ENCODE measurements around the gene DVL3.
"Not testable (repeated sequence)": the region's sequence is repeated elsewhere in the genome, so short reads cannot be mapped to it uniquely, and the experiment has no call there.

Gene DVL3

GRCh38 chr3:184135911-184136260 is 19.3 kb upstream of the DVL3 start:
- peaks cover 6% of the 10 kb centered on the region for H3K27me3 ChIP-seq (ENCODE audit: control insufficient read depth, insufficient read depth, low read length)
- peaks cover 10% of the 10 kb centered on the region for H3K36me3 ChIP-seq (ENCODE audit: control insufficient read depth, low read depth, low read length)
- H3K9ac ChIP-seq (ENCODE audit: low read length): peak overlapping the region; percentile 91
- peak overlapping the region; percentile 100 for H3K4me3 ChIP-seq (ENCODE audit: low read length)
- peak overlapping the region; percentile 18 for H3K27ac ChIP-seq (ENCODE audit: low read length)
- peaks cover 10% of the 10 kb centered on the region for H3K4me1 ChIP-seq (ENCODE audit: control insufficient read depth, low read depth, low read length)
- H3K9me3 ChIP-seq (ENCODE audit: control insufficient read depth, low read depth, low read length): no peaks in the 10 kb centered on the region

- no peak overlapping the region for H3K9ac ChIP-seq (ENCODE audit: low read length)
Observed at GRCh38 chr3:184140436-184140835, 14.7 kb upstream of the DVL3 start.

GRCh38 chr3:184142199-184142598 is 13.0 kb upstream of the DVL3 start:
- Histone ChIP-seq H3K27me3 (ENCODE audit: control insufficient read depth, insufficient read depth, low read length) (no peaks in the 10 kb centered on the region), H3K36me3 (ENCODE audit: control insufficient read depth, low read depth, low read length) (peaks cover 55% of the 10 kb centered on the region), H3K4me1 (ENCODE audit: control insufficient read depth, low read depth, low read length) (no peaks in the 10 kb centered on the region), H3K9me3 (ENCODE audit: control insufficient read depth, low read depth, low read length) (no peaks in the 10 kb centered on the region), H3K27ac (ENCODE audit: low read length) (no peak overlapping the region), H3K9ac (ENCODE audit: low read length) (no peak overlapping the region), H3K4me3 (ENCODE audit: low read length) (no peak overlapping the region)

More at GRCh38 chr3:184140436-184140835, 14.7 kb upstream of the DVL3 start:
- Histone ChIP-seq H3K9me3 (ENCODE audit: control insufficient read depth, low read depth, low read length) (no peaks in the 10 kb centered on the region), H3K36me3 (ENCODE audit: control insufficient read depth, low read depth, low read length) (peaks cover 51% of the 10 kb centered on the region), H3K4me1 (ENCODE audit: control insufficient read depth, low read depth, low read length) (no peaks in the 10 kb centered on the region), H3K4me3 (ENCODE audit: low read length) (no peak overlapping the region), H3K27me3 (ENCODE audit: control insufficient read depth, insufficient read depth, low read length) (no peaks in the 10 kb centered on the region), H3K27ac (ENCODE audit: low read length) (no peak overlapping the region)

- Histone ChIP-seq H3K27me3 (ENCODE audit: control insufficient read depth, insufficient read depth, low read length) (no peaks in the 10 kb centered on the region), H3K36me3 (ENCODE audit: control insufficient read depth, low read depth, low read length) (peaks cover 55% of the 10 kb centered on the region)
Observed at GRCh38 chr3:184143327-184143726, 11.8 kb upstream of the DVL3 start.

GRCh38 chr3:184144505-184144904 is 10.7 kb upstream of the DVL3 start:
- no peak overlapping the region for H3K27ac ChIP-seq (ENCODE audit: low read length)

More at GRCh38 chr3:184143327-184143726, 11.8 kb upstream of the DVL3 start:
- no peak overlapping the region for H3K9ac ChIP-seq (ENCODE audit: low read length)
- no peak overlapping the region for H3K4me3 ChIP-seq (ENCODE audit: low read length)
- H3K9me3 ChIP-seq (ENCODE audit: control insufficient read depth, low read depth, low read length): no peaks in the 10 kb centered on the region
- no peaks in the 10 kb centered on the region for H3K4me1 ChIP-seq (ENCODE audit: control insufficient read depth, low read depth, low read length)
- H3K27ac ChIP-seq (ENCODE audit: low read length): no peak overlapping the region

GRCh38 chr3:184145111-184145524 is 10.1 kb upstream of the DVL3 start:
- no peak overlapping the region for H3K9ac ChIP-seq (ENCODE audit: low read length)
- peaks cover 53% of the 10 kb centered on the region for H3K36me3 ChIP-seq (ENCODE audit: control insufficient read depth, low read depth, low read length)
- no peaks in the 10 kb centered on the region for H3K9me3 ChIP-seq (ENCODE audit: control insufficient read depth, low read depth, low read length)
- H3K27me3 ChIP-seq (ENCODE audit: control insufficient read depth, insufficient read depth, low read length): no peaks in the 10 kb centered on the region
- no peak overlapping the region for H3K4me3 ChIP-seq (ENCODE audit: low read length)
- H3K4me1 ChIP-seq (ENCODE audit: control insufficient read depth, low read depth, low read length): no peaks in the 10 kb centered on the region
- no peak overlapping the region for H3K27ac ChIP-seq (ENCODE audit: low read length)

More at GRCh38 chr3:184144505-184144904, 10.7 kb upstream of the DVL3 start:
- H3K36me3 ChIP-seq (ENCODE audit: control insufficient read depth, low read depth, low read length): peaks cover 55% of the 10 kb centered on the region
- H3K27me3 ChIP-seq (ENCODE audit: control insufficient read depth, insufficient read depth, low read length): no peaks in the 10 kb centered on the region
- no peaks in the 10 kb centered on the region for H3K4me1 ChIP-seq (ENCODE audit: control insufficient read depth, low read depth, low read length)
- no peak overlapping the region for H3K4me3 ChIP-seq (ENCODE audit: low read length)
- H3K9ac ChIP-seq (ENCODE audit: low read length): no peak overlapping the region
- H3K9me3 ChIP-seq (ENCODE audit: control insufficient read depth, low read depth, low read length): no peaks in the 10 kb centered on the region

GRCh38 chr3:184145751-184146270 is 9.4 kb upstream of the DVL3 start:
- Histone ChIP-seq H3K9me3 (ENCODE audit: control insufficient read depth, low read depth, low read length) (no peaks in the 10 kb centered on the region), H3K4me1 (ENCODE audit: control insufficient read depth, low read depth, low read length) (no peaks in the 10 kb centered on the region), H3K27me3 (ENCODE audit: control insufficient read depth, insufficient read depth, low read length) (no peaks in the 10 kb centered on the region), H3K27ac (ENCODE audit: low read length) (no peak overlapping the region), H3K4me3 (ENCODE audit: low read length) (no peak overlapping the region), H3K36me3 (ENCODE audit: control insufficient read depth, low read depth, low read length) (peaks cover 46% of the 10 kb centered on the region), H3K9ac (ENCODE audit: low read length) (no peak overlapping the region)

- Histone ChIP-seq H3K9ac (ENCODE audit: low read length) (no peak overlapping the region), H3K27me3 (ENCODE audit: control insufficient read depth, insufficient read depth, low read length) (no peaks in the 10 kb centered on the region), H3K4me1 (ENCODE audit: control insufficient read depth, low read depth, low read length) (no peaks in the 10 kb centered on the region), H3K36me3 (ENCODE audit: control insufficient read depth, low read depth, low read length) (peaks cover 24% of the 10 kb centered on the region), H3K27ac (ENCODE audit: low read length) (no peak overlapping the region), H3K4me3 (ENCODE audit: low read length) (no peak overlapping the region), H3K9me3 (ENCODE audit: control insufficient read depth, low read depth, low read length) (no peaks in the 10 kb centered on the region)
Observed at GRCh38 chr3:184148076-184148475, 7.1 kb upstream of the DVL3 start.

GRCh38 chr3:184149123-184149522 is 6.1 kb upstream of the DVL3 start:
- Histone ChIP-seq H3K4me3 (ENCODE audit: low read length) (no peak overlapping the region), H3K9ac (ENCODE audit: low read length) (no peak overlapping the region), H3K27ac (ENCODE audit: low read length) (no peak overlapping the region), H3K4me1 (ENCODE audit: control insufficient read depth, low read depth, low read length) (no peaks in the 10 kb centered on the region), H3K36me3 (ENCODE audit: control insufficient read depth, low read depth, low read length) (peaks cover 14% of the 10 kb centered on the region), H3K9me3 (ENCODE audit: control insufficient read depth, low read depth, low read length) (no peaks in the 10 kb centered on the region), H3K27me3 (ENCODE audit: control insufficient read depth, insufficient read depth, low read length) (no peaks in the 10 kb centered on the region)

- not testable (repeated sequence) for H3K27ac ChIP-seq (ENCODE audit: low read length); H3K4me1 ChIP-seq (ENCODE audit: control insufficient read depth, low read depth, low read length); H3K9ac ChIP-seq (ENCODE audit: low read length); H3K9me3 ChIP-seq (ENCODE audit: control insufficient read depth, low read depth, low read length); H3K4me3 ChIP-seq (ENCODE audit: low read length); H3K27me3 ChIP-seq (ENCODE audit: control insufficient read depth, insufficient read depth, low read length); H3K36me3 ChIP-seq (ENCODE audit: control insufficient read depth, low read depth, low read length)
Observed at GRCh38 chr3:184149770-184150169, 5.4 kb upstream of the DVL3 start.

GRCh38 chr3:184155644-184156521 is 706 bp downstream of the DVL3 start:
- peak overlapping the region; percentile 95 for H3K4me3 ChIP-seq (ENCODE audit: low read length)
- H3K27me3 ChIP-seq (ENCODE audit: control insufficient read depth, insufficient read depth, low read length): no peaks in the 10 kb centered on the region
- H3K27ac ChIP-seq (ENCODE audit: low read length): no peak overlapping the region
- H3K4me1 ChIP-seq (ENCODE audit: control insufficient read depth, low read depth, low read length): peaks cover 10% of the 10 kb centered on the region
- no peaks in the 10 kb centered on the region for H3K9me3 ChIP-seq (ENCODE audit: control insufficient read depth, low read depth, low read length)
- H3K9ac ChIP-seq (ENCODE audit: low read length): peak overlapping the region; percentile 82
- H3K36me3 ChIP-seq (ENCODE audit: control insufficient read depth, low read depth, low read length): no peaks in the 10 kb centered on the region

- peak overlapping the region; percentile 82 for H3K9ac ChIP-seq (ENCODE audit: low read length)
- peaks cover 10% of the 10 kb centered on the region for H3K4me1 ChIP-seq (ENCODE audit: control insufficient read depth, low read depth, low read length)
- peak overlapping the region; percentile 10 for H3K27ac ChIP-seq (ENCODE audit: low read length)
- peak overlapping the region; percentile 95 for H3K4me3 ChIP-seq (ENCODE audit: low read length)
- H3K36me3 ChIP-seq (ENCODE audit: control insufficient read depth, low read depth, low read length): no peaks in the 10 kb centered on the region
- no peaks in the 10 kb centered on the region for H3K27me3 ChIP-seq (ENCODE audit: control insufficient read depth, insufficient read depth, low read length)
- no peaks in the 10 kb centered on the region for H3K9me3 ChIP-seq (ENCODE audit: control insufficient read depth, low read depth, low read length)
Observed at GRCh38 chr3:184156522-184156955, 1.4 kb downstream of the DVL3 start.

Measured in iPS-18a (cell line).